Fibroblast of lung (primary cell): ENCODE measurements around the gene GALR2. TPM values are rescaled to one million over a fixed set of nuclear protein-coding genes. Genes with fewer than 3 reads are reported as not detected.

Source experiments
- DNase-seq, 2 donors: peaks; one replicate each; pipeline versions ENCODE4 v3.0.0 to v3.0.0-alpha.2; 2010; ENCODE audit warnings: low read depth in 2 of 2
- H2AFZ ChIP-seq: 2 replicates; pipeline ENCODE4 v1.5.1; 2012; ENCODE audit warnings: low read length, control low read depth, inconsistent platforms
- H3K27ac ChIP-seq: 2 replicates; pipeline ENCODE4 v1.5.1; 2011; ENCODE audit warnings: low read length, control low read depth; ENCODE audit not compliant: insufficient read depth
- H3K27me3 ChIP-seq: 2 replicates; pipeline ENCODE4 v1.5.1; 2011; ENCODE audit warnings: mild to moderate bottlenecking, low read length; ENCODE audit not compliant: control insufficient read depth, insufficient read depth
- H3K36me3 ChIP-seq: 2 replicates; pipeline ENCODE4 v1.5.1; 2011; ENCODE audit warnings: low read length; ENCODE audit not compliant: control insufficient read depth, insufficient read depth
- H3K4me1 ChIP-seq: 2 replicates; pipeline ENCODE4 v1.5.1; 2011; ENCODE audit warnings: low read length; ENCODE audit not compliant: control insufficient read depth, insufficient read depth; ENCODE audit errors: extremely low read depth
- H3K4me2 ChIP-seq: 2 replicates; pipeline ENCODE4 v1.5.1; 2011; ENCODE audit warnings: low read length, control low read depth; ENCODE audit not compliant: insufficient read depth; ENCODE audit errors: extremely low read depth
- H3K4me3 ChIP-seq, 4 experiments: fragments of 200-600 bp in 1 of 4; sonication (generic) in 1 of 4; replicated peaks in 1 of 4; 2 replicates each; pipeline ENCODE4 v1.5.1; 2011 to 2016; ENCODE audit warnings: low read length in 4 of 4, low read depth in 3 of 4, mild to moderate bottlenecking in 3 of 4, control low read depth in 2 of 4, inconsistent platforms in 1 of 4, mixed read lengths in 1 of 4; ENCODE audit not compliant: insufficient read depth in 1 of 4; ENCODE audit errors: control extremely low read depth in 1 of 4
- H3K79me2 ChIP-seq: 2 replicates; pipeline ENCODE4 v1.5.1; 2012; ENCODE audit warnings: mild to moderate bottlenecking, low read length, inconsistent platforms; ENCODE audit not compliant: control insufficient read depth, insufficient read depth
- H3K9ac ChIP-seq: 2 replicates; pipeline ENCODE4 v1.5.1; 2011; ENCODE audit warnings: mild to moderate bottlenecking, low read length, control low read depth; ENCODE audit not compliant: insufficient read depth
- H3K9me3 ChIP-seq: 2 replicates; pipeline ENCODE4 v1.5.1; 2012; ENCODE audit warnings: low read depth, low read length; ENCODE audit not compliant: control insufficient read depth, insufficient read depth
- H4K20me1 ChIP-seq: 2 replicates; pipeline ENCODE4 v1.5.1; 2011; ENCODE audit warnings: low read length; ENCODE audit not compliant: control insufficient read depth, insufficient read depth; ENCODE audit errors: extremely low read depth
- EZH2 ChIP-seq: IDR thresholded peaks from 2 replicates; pipeline ENCODE4 v1.5.1; 2012; ENCODE audit warnings: low read length, control low read depth, mild to moderate bottlenecking; ENCODE audit errors: missing control alignments
- polyA plus RNA-seq, 2 donors: library from polyadenylated mRNA; depleted of rRNA in 1 of 2; stranded (reverse) in 1 of 2; unstranded in 1 of 2; fragments of >200 nt; gene quantifications; 2 replicates each; pipeline ENCODE4 v1.2.1, GENCODE V29; 2011 to 2012; ENCODE audit warnings: missing spikeins in 1 of 2
- total RNA-seq: library from RNA; depleted of rRNA; stranded (reverse); fragments of >200 nt; gene quantifications from 2 replicates; pipeline ENCODE4 v1.2.1, GENCODE V29; 2014
- TF ChIP-seq, protein P1 (sequence below), 2 donors: IDR thresholded peaks in 1 of 2; conservative IDR thresholded peaks in 1 of 2; 1 replicate in 1 of 2; 2 replicates in 1 of 2; pipeline ENCODE4 v1.5.1; 2011 to 2012; ENCODE audit warnings: low read length in 2 of 2, control low read depth in 1 of 2, inconsistent platforms in 1 of 2, low read depth in 1 of 2, mild to moderate bottlenecking in 1 of 2

The GALR2 gene
- total and polyA plus RNA-seq, 2 donors (not counting 1 experiment from before 2014, with no cell fraction given): not detected

DNA sequence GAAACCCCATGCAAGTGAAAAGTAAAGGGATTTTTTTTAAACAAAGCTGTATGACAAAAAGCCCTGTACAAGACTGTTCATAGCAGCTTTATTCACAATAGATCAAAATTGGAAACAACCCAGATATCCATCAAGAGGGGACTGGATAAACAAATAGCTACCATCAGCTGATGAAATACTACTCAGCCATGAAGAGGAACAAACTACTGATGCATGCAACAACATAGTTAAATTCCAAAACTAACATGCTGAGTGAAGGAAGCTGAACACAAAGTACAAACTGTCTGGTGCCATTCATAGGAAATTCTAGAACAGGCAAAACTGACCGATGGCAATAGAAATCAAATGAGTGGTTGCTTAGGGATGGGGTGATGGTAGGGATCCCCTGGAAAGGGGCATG lies 51.3 kb downstream of the GALR2 start:
- H3K4me2 ChIP-seq: no peak overlapping the region
- no peak overlapping the region for H2AFZ ChIP-seq
- H3K4me1 ChIP-seq: no peaks in the 10 kb centered on the region
- H3K9me3 ChIP-seq: no peaks in the 10 kb centered on the region
- no peak for TF ChIP-seq EZH2
- TF ChIP-seq, protein P1, sequence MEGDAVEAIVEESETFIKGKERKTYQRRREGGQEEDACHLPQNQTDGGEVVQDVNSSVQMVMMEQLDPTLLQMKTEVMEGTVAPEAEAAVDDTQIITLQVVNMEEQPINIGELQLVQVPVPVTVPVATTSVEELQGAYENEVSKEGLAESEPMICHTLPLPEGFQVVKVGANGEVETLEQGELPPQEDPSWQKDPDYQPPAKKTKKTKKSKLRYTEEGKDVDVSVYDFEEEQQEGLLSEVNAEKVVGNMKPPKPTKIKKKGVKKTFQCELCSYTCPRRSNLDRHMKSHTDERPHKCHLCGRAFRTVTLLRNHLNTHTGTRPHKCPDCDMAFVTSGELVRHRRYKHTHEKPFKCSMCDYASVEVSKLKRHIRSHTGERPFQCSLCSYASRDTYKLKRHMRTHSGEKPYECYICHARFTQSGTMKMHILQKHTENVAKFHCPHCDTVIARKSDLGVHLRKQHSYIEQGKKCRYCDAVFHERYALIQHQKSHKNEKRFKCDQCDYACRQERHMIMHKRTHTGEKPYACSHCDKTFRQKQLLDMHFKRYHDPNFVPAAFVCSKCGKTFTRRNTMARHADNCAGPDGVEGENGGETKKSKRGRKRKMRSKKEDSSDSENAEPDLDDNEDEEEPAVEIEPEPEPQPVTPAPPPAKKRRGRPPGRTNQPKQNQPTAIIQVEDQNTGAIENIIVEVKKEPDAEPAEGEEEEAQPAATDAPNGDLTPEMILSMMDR (conservative IDR thresholded peaks at IDR 0.05 in 1 of 2, IDR thresholded peaks at IDR 0.05 in 1 of 2; ENCODE audit: low read depth in 1 of 2, low read length in 2 of 2): no peak
- H3K27me3 ChIP-seq: peaks cover 6% of the 10 kb centered on the region
- H3K27ac ChIP-seq: no peak overlapping the region
- no peaks in the 10 kb centered on the region for H3K79me2 ChIP-seq
- H4K20me1 ChIP-seq: no peaks in the 10 kb centered on the region
- no peaks in the 10 kb centered on the region for H3K36me3 ChIP-seq
- DNase-seq: no peak
- H3K4me3 ChIP-seq: no peak overlapping the region
- H3K9ac ChIP-seq: no peak overlapping the region

Other genes with a start within 250 kb of the GALR2 start
- gene UNC13D, start 230.4 kb upstream of the GALR2 start, total RNA-seq: 1.5 TPM in 2 replicates
- 0.12 and 0.22 TPM in 2 replicates for gene UNC13D, start 230.4 kb upstream of the GALR2 start, polyA plus RNA-seq
- 20.5 and 39.5 TPM in 2 replicates for gene WBP2, start 219.4 kb upstream of the GALR2 start, total RNA-seq
- gene WBP2, start 219.4 kb upstream of the GALR2 start, polyA plus RNA-seq: 53.4 and 56.1 TPM in 2 replicates
- 16.0 and 18.2 TPM in 2 replicates for gene TRIM47, start 196.2 kb upstream of the GALR2 start, total RNA-seq
- gene TRIM47, start 196.2 kb upstream of the GALR2 start, polyA plus RNA-seq: 2.2 and 4.8 TPM in 2 replicates
- gene TRIM65, start 177.8 kb upstream of the GALR2 start, total RNA-seq: 15.9 and 17.2 TPM in 2 replicates
- gene TRIM65, start 177.8 kb upstream of the GALR2 start, polyA plus RNA-seq: 4.3 TPM in 2 replicates
- gene MRPL38, start 169.9 kb upstream of the GALR2 start, total RNA-seq: 30.8 and 36.0 TPM in 2 replicates
- 19.3 and 29.7 TPM in 2 replicates for gene MRPL38, start 169.9 kb upstream of the GALR2 start, polyA plus RNA-seq
- gene FBF1, start 133.7 kb upstream of the GALR2 start, total RNA-seq: 10.5 and 11.2 TPM in 2 replicates
- 1.6 and 2.6 TPM in 2 replicates for gene FBF1, start 133.7 kb upstream of the GALR2 start, polyA plus RNA-seq
- 44.4 and 70.5 TPM in 2 replicates for gene ACOX1, start 95.6 kb upstream of the GALR2 start, total RNA-seq
- gene ACOX1, start 95.6 kb upstream of the GALR2 start, polyA plus RNA-seq: 30.0 and 31.3 TPM in 2 replicates
- gene TEN1, start 95.5 kb upstream of the GALR2 start, total RNA-seq: 9.4 and 12.6 TPM in 2 replicates
- 10.3 and 11.4 TPM in 2 replicates for gene TEN1, start 95.5 kb upstream of the GALR2 start, polyA plus RNA-seq
- 1.3 TPM in 2 replicates for gene CDK3, start 73.9 kb upstream of the GALR2 start, total RNA-seq
- 1.7 and 2.3 TPM in 2 replicates for gene CDK3, start 73.9 kb upstream of the GALR2 start, polyA plus RNA-seq
- gene EVPL, start 47.5 kb upstream of the GALR2 start, total RNA-seq: not detected in 2 replicates
- gene EVPL, start 47.5 kb upstream of the GALR2 start, polyA plus RNA-seq: not detected in 2 replicates
- gene SRP68, start 2.3 kb upstream of the GALR2 start, total RNA-seq: 23.6 and 34.0 TPM in 2 replicates
- 68.6 and 81.5 TPM in 2 replicates for gene SRP68, start 2.3 kb upstream of the GALR2 start, polyA plus RNA-seq
- not detected in 2 replicates for gene ZACN, start 4.4 kb downstream of the GALR2 start, total RNA-seq
- gene ZACN, start 4.4 kb downstream of the GALR2 start, polyA plus RNA-seq: not detected in 2 replicates
- gene EXOC7, start 29.0 kb downstream of the GALR2 start, total RNA-seq: 76.8 and 88.8 TPM in 2 replicates
- 66.8 and 85.4 TPM in 2 replicates for gene EXOC7, start 29.0 kb downstream of the GALR2 start, polyA plus RNA-seq
- gene FOXJ1, start 66.5 kb downstream of the GALR2 start, total RNA-seq: not detected in 2 replicates
- not detected in 2 replicates for gene FOXJ1, start 66.5 kb downstream of the GALR2 start, polyA plus RNA-seq
- gene RNF157, start 165.7 kb downstream of the GALR2 start, total RNA-seq: 0.51 and 3.1 TPM in 2 replicates
- 2.0 and 7.7 TPM in 2 replicates for gene RNF157, start 165.7 kb downstream of the GALR2 start, polyA plus RNA-seq
- 2.6 and 7.3 TPM in 2 replicates for gene UBALD2, start 190.6 kb downstream of the GALR2 start, total RNA-seq
- 4.1 and 9.4 TPM in 2 replicates for gene UBALD2, start 190.6 kb downstream of the GALR2 start, polyA plus RNA-seq
- gene QRICH2, start 233.5 kb downstream of the GALR2 start, total RNA-seq: 4.3 and 4.6 TPM in 2 replicates
- 0.26 and 0.42 TPM in 2 replicates for gene QRICH2, start 233.5 kb downstream of the GALR2 start, polyA plus RNA-seq